ENCODE results near the gene CDC7.
A peak's percentile ranks its signal among the peaks of the same experiment; 100 is the strongest.
"Not testable (repeated sequence)": the region's sequence is repeated elsewhere in the genome, so short reads cannot be mapped to it uniquely, and the experiment has no call there.

Gene CDC7

DNA sequence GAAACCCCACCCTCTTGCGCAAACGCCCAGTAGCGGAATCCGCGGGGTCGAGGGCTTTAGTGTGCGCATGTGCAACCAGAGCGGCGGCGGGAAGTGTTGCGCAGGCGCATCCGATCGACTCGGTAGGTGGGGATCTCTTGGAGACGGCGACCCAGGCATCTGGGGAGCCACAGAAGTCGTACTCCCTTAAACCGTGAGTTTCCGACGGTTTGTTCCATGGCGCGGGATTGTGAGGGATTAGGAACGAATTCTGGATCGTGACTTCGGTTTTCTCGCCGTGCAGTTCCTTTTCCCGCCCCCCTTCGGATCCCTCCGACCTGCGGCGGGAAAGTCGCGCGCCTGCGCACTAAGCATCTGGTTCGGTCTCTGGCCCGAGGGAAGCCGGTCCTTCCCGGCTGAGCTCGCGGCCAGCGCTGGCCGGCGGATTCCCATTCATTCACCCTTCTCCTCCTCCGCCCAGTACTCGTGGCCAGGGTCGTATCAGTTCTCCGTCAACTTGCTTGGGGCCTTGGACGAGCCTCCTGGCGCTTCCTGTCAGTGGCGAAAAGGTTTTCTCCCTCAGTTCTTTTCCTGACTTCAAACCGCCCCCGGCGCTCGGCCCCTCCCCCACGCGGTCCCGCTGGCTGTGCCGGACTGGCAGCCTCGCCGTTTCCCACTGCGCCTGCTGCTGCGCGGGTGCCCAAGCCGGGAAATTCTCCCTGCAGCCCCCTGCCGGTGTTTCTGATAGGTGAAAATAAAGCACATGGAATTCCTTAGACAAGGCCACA, at the start of gene CDC7:
Gene CDC7 (plus strand): TSS at position 96 of the 767 bp plus-strand sequence. CDS start 866 bp downstream, outside the sequence.
- peak; percentile 95 for DNase-seq (ENCODE audit: low read depth, low spot score)

DNA sequence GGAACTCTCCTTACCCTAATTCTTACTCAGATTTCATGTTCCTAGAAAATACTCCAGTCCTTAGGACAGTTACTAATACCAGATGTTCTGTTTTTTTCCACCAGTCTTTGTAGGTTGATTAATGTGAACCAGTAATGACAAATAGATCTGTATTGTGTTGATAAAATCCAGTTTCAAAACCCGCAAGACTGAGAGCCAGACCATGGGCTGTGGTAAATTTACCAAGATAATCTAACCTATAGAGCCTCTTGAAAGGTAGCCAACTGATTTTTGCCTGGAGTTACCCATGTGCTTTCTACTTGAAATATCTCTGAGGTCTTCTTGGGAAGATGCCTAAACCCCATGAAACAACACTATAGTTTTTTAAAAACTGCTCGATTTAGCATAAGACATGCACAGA, 46.5 kb upstream of the CDC7 start:
- no peak for DNase-seq (ENCODE audit: low read depth, low spot score)

DNA sequence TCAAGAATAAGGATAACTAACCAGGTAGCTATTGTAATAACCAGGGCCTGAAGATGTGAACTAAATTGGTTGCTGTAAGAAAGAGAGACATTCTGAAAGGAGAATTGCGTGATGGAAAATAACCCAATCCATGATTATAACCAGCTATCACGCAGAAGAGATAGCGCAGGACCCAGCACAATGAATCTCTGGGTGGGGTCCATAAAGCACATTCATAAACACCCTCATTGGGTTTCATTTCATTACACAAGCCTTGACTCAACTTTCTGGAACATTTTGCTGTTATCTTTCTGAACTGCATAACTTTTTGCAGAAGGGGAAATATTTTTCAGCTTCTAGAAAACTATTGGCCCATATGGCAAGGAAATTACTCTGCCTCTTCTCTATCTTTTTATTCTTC, 45.3 kb upstream of the CDC7 start:
- no peak for DNase-seq (ENCODE audit: low read depth, low spot score)

DNA sequence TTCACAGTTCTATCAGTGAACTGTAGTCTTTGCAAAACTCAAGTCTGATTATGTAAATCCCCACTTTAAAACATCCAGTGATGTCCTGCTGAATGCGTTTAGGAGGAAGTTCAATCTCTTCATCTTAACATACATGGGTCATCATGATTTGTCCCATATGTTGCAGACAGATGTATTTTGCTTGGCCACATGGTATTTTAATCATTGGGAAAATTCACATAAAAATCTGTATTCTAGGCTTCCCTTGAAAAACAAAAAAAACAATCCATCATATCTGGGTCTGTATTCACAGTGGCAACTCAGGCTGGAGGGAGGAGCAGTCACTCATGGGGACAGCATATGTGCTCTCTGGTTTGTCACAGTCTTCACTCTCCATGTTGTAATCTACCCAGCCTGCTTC, 44.8 kb upstream of the CDC7 start:
- DNase-seq (ENCODE audit: low read depth, low spot score): no peak

DNA sequence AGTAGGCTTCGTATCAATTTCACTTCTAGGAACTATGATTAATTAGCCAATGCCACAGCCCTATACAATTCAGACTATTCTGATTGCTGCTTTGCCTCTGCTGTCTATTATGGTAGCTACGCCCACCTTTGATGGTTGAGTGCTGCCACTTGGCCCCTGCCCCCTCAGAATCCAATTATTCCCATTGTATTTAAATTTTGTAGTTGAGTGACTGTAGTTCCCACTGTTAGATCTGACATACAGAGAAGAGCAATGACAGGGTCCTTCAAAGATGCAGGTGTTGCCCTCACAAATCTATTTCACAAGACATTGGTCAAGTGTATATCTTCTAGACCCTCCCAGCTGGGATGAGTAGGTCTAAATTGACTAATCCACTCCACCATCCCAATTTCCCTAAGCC, 35.3 kb upstream of the CDC7 start:
- DNase-seq (ENCODE audit: low read depth, low spot score): not testable (repeated sequence)

DNA sequence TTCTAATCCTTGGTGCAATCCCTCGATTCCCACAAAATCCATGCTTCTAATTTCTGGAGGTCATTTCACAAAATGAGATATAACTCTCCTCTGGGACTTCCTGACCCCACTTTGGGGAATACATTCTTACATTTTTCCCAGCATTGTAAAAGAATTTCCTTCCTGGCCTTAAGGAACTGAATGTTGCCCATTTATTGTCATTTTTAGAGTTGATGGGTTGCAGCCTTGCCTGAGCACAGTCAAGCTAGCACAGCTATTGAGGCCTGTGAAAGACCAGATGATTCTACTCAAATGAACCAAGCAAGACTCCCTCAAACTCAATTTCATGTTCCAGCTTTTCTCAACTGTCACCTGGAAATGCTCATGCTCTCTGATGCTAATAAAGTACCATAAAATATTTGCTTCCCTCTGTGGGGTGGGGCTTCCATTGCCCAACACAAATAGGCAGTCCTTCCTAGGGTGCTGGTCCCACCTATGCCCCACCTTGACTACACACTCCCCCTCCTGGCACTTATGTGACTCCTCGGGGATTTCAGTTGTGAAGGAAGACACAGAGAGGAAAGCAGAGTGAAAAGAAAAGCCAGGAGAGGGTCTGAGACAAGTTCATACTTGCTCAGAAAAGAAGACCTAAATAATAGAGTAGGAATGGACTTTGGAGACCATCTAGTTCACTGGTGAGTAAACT, 24.0 kb upstream of the CDC7 start:
- no peak for DNase-seq (ENCODE audit: low read depth, low spot score)

DNA sequence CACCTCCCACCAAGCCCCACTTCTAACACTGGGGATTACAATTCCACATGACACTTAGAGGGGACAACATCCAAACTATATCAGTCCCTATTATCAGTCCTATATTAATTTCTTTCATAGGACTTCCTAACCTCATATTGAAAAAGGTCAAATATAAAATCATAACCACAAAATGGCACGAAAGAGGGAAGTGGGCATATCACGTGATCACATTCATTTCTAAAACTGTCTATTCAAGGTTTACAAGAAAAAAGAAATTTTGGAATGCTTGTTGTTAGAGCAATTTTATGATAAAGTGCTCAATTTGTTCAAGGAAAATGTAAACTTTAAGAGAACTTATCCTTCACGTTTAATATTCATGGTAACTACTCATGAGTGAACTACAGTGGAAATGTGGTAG, 13.2 kb upstream of the CDC7 start:
- no peak for DNase-seq (ENCODE audit: low read depth, low spot score)

DNA sequence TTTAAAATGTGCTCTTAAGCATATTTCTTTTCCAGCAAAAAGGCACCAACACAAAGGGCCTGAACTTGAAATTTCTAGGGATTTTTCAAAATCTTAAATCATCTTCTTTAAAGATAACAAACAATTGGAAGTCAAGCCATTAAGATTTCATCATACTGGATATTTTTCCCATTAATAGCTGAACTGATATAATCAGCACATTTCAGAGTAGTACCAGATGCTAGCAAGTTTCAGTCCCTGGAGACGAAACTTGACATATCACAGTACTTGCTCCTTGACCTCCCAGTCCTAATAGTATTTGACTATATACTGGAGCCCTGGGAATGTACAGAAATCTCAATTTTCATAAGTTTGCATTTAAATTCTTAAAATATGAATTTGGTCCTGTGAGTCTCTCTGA, 10.2 kb upstream of the CDC7 start:
- DNase-seq (ENCODE audit: low read depth, low spot score): no peak

DNA sequence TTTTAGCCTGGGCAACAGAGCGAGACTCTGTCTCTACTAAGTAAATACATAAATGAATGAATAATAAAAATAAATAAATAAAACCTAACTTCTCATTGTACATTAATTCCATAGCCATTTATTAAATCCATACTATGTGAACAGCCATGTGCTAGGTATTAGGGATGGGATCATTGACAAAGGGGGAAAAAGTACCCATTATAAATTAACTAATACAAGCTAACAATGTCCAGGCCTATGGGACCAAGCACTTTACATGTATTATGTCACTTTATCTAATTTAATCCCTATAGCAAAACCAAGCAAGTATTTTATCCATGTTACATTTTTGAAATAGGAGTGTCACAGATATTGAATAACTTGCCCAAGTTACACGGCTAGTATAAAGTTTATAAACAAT, 2.6 kb upstream of the CDC7 start:
- DNase-seq (ENCODE audit: low read depth, low spot score): no peak

DNA sequence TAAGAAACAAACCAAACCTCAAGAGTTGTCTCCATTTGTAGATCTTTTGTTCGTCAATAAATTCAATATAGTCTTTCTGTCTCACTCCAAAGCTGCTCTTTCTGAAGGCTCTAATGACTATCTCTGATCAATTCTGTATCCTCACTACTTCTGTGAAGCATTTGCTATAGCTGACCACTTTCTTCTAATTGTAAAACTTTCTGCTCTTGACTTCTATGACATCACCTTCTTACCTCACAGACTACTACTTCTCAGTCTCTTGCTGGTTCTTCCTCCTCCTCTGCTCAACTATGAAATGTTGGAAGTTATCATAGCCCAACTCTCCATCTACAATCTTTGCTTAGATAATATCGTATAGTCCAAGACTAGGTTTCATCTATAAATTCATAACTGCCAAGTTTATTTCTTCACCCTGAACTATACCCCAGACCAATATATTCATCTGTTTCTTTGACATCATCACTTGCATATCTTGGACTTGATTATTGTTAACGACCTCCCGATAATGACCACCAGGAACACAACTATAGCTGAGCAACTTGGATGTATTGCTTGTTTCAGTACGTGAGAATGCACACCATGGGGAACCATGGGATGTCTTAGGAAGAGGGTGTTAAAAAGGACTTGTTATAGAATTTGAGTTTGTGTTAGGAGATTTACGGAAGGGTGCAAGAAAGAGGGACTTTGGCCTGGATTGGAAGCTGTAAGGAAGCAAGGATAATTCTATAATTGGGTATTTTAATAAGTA, 2.0 kb upstream of the CDC7 start:
- no peak for DNase-seq (ENCODE audit: low read depth, low spot score)

DNA sequence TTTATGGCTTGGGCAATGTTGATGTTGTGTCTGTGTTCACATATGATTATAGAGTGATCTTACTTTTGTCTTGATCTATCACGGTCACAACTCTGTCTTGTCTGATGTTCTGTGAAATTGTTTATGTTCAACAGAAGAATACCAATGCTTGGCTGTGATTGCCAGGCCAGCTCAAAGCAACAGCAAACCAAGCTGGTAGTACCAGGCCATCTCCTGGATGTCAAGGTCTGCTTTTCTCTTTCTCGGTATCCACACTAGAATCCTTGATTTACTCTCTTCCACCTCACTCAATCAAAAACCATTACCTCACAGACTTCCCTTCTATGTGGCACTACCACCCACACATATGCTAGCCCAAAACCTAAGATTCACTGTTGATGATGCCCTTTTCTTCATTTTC, 1.3 kb upstream of the CDC7 start:
- no peak for DNase-seq (ENCODE audit: low read depth, low spot score)

DNA sequence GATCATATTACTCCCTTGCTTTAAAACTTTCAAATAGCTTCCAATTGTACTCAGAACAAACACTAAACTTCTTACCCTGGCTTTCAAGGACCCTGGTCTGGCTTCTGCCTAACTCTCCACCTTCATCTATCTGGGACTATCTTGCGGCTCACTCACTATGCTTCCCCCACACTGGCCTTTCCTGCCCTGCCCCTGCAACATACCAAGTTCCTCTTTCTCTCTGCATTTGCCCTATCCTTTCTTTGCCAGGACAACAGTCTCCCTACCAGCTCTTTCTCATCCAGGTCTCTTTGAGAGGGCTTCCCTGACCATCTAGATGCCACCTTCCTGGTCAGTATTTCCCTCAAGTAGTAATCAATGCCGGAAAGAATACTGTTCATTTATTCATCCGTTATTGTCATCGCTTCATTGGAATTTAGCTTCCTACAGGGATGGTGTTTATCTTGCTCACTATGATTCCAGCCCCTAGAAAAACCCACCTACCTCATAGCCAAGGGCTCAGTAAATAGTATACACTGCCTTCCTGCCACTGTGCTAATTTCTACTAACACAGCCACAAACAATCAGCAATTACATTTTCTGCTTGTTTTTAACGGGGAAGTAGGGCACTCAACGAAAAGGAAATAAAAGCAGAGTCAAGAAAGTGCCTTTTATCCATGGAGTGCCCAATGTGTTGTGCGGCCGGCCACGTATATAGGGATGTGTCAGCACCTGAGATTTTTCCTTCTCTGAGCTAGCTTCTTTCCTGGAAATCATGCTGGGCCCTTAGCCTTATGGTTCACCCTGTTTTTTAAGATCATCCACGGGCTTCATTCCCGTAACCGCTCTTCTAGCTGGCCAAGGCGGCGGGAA, 521 bp upstream of the CDC7 start:
- DNase-seq (ENCODE audit: low read depth, low spot score): no peak

DNA sequence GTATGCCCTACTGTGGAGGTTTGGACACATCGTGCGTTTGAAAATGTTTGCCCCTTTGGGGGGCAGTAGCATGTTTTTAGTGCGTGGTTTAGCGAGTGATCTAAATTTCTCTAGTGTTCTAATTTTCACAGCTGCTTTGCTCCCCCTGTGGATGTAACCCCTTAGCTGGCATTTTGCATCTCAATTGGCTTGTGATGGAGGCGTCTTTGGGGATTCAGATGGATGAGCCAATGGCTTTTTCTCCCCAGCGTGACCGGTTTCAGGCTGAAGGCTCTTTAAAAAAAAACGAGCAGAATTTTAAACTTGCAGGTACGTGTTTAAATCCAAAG, 836 bp downstream of the CDC7 start:
- DNase-seq (ENCODE audit: low read depth, low spot score): no peak

DNA sequence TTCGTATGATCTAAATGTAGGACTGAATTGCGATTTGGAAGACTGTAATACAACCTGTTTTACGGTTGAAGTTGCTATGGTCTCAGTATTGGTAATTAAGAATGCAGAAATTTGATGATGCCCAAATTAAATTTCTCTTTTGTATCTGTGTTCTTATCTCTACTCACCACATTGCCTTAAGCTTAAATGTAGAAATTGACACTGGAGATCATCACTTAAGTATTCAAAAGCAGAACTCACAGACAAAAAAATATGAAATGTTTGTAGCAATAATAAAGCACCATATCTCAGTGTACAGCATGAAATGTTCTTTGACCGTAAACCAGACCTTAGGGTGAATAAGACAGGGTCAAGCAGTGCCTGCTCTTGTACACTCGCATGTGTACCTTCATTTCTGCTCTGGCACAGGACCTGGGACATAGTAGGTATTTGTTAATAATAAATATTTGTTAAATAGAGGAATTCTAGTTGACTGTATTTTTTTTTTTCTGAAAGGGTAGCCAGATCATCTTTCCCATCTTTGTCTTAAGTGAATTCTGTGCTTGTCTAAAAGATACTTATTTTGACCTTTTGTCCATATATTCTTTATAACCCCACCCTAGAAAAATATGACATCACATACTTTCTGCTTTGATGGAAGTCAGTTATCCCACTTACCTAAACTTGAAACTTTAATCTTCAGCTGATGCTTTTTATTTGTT, 1.5 kb downstream of the CDC7 start:
- DNase-seq (ENCODE audit: low read depth, low spot score): no peak

DNA sequence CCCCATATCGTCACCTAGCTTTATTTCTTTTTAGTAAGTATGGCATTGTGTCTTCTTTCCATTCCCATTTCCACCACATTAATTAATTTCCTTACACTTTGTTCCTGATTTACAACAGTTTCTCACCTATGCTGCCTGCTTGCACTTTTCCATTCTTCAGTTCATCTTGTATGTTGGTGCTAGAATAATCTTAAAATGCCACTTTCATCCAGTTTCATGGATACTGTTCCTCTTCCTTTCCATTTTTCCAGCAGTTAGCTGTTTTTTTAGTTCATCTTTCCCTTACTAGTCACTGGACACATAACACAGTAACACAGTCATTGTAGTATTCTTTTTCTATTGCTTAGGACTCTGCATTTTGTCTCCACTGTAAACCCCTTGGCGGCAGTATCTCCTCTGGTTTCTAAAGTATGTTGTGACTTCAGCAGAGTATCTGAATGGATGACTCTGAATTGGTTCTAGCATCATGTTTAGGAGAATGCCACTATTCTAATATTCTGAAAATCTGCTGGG, 2.1 kb downstream of the CDC7 start:
- DNase-seq (ENCODE audit: low read depth, low spot score): peak; percentile 33

DNA sequence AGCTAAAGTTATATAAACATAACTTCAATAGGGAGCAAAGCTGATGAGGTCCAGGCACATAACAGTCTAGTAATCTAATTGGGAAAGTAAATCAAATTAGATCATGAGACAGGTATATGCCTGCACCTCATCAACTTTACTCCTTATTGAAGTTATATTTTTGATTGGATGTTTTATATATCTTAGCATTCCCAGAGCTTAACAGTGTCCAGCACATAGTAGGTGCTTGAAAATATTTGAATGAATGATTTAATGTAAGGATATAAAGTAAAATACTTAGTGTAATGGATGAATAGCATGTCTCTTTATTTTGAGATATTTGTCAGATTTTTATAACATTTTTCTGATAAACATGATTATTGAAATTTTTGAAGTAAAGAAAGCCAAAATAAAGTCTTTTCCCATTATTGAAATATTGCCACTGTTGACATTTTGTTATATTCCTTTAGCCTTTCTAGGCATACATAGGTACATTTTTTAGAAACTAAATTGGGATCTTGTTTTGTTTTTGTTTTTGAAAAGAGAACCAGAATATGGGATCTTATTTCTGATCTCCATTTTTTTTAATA, 2.8 kb downstream of the CDC7 start:
- no peak for DNase-seq (ENCODE audit: low read depth, low spot score)

DNA sequence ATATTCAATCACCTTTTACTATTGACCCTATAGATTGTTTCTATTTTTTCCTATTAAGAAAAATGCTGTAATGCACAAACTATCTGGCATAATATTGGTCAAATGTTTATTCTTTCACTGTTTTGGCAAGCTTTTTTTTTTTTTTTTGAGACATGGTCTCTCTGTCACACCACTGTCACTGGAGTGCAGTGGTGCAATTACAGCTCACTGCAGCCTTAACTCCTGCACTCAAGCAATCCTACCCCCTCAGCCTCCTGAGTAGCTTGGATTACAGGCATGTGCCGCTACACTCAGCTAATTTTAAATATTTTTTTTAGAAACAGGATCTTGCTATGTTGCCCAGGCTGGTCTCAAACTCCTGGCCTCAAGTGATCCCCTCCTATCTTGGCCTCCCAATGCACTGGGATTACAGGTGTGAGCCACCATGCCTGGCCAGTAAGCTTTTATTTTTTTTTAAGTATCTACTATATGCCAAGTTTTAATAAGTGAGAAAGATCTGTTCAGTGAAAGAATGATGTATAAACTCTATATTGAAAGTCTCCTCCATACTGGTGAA, 3.4 kb downstream of the CDC7 start:
- DNase-seq (ENCODE audit: low read depth, low spot score): no peak

DNA sequence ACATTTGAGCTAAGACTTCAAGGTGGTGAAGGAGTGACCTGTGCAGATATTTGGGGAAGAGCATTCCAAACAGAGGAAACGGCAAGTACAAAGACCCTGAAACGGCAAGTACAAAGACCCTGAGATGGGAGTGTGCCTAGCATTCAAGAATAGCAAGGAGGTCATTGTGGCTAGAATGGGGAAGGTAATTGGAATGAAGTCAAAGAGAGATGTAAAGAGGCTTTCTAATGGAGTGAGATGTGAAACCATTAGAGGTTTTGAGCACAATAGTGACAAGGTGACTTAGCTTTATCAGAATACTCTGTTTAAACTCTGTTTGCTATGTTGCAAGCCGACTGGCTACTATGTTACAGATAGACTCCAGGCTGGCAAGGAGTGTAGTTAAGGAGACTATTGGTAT, 4.4 kb downstream of the CDC7 start:
- no peak for DNase-seq (ENCODE audit: low read depth, low spot score)

DNA sequence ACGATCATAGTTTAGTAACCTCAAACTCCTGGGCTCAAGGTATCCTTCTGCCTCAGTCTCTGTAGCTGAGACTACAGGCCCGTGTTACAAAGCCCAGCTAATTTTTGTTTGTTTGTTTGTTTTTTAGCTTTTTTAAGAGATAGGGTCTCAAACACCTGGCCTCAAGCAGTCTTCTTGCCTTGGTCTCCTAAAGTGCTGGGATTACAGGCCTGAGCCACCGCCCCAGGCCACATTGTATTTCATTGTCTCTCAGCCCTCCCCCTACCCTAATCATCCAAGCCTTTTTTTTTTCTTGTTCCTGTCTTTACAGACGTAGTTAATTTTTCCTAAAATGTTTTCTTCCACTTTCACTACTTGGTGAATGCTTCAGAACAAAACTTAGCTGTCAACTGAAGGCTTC, 5.4 kb downstream of the CDC7 start:
- DNase-seq (ENCODE audit: low read depth, low spot score): no peak

DNA sequence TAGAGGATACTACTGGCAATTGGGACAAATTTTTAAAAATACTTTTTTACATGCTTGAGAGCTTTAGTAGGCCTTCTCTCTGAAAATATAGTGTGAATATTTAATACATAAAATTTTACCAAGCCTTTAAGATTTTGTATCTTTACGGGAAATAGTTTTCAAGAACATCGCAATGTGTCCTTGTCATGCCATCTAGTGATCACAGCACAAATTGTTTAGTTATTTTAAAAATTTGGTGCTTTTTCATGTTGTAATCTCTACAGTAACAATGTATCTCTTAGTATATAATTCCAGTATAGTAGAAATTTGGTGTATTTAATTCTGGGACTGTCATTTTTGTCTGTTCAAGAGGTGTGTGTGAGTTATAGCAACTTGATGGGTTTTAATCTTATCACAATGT, 6.7 kb downstream of the CDC7 start:
- no peak for DNase-seq (ENCODE audit: low read depth, low spot score)

Measured in astrocyte of the hippocampus (primary cell).